Tibial nerve (tissue), 4 donors: ENCODE data around the gene HYI.

Source experiments
- CTCF ChIP-seq, 5 experiments: fragments of 200-600 bp in 3 of 5; fragments of 450-650 bp in 2 of 5; sonication (generic) in 3 of 5; IDR thresholded peaks; one replicate each; pipeline ENCODE4 v1.5.1; 2016 to 2019; ENCODE audit warnings: antibody characterized with exemption in 5 of 5, mild to moderate bottlenecking in 3 of 5, moderate library complexity in 2 of 5
- EP300 ChIP-seq, 2 donors: sonication (generic); formaldehyde crosslinking; IDR thresholded peaks; one replicate each; pipeline ENCODE4 v1.6.1; 2017; ENCODE audit warnings: antibody characterized with exemption in 2 of 2, mild to moderate bottlenecking in 1 of 2

DNA sequence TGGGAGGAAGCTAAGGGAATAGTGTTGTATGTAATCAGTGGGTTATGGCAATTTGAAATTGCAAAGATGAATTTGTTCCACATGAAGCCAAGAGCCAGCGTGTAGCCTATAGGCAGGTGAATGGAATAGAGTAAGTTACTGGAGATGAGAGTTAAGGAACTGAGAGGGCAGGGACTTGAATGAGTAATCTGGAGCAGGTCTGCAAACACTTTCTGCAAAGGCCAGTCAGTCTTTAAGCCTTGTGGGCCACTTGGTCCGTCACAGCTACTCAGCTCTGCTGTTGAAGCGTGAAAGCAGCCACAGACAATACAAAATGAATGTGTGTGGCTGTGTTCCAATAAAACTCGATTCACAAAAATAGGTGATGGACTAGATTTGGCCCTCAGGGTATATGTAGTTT, 34.9 kb downstream of the HYI start:
- TF ChIP-seq CTCF (IDR thresholded peaks at IDR 0.05) (no peak), EP300 (IDR thresholded peaks at IDR 0.05) (no peak)
